ELF-1 (cell line): ENCODE measurements around the gene OR7A5.
"Not testable (repeated sequence)": the region's sequence is repeated elsewhere in the genome, so short reads cannot be mapped to it uniquely, and the experiment has no call there.

ENCODE experiments used
- DNase-seq: peaks from one replicate; pipeline ENCODE4 v3.0.0-alpha.2; 2016; ENCODE audit warnings: low read depth, low spot score

OR7A5 gene

GRCh38 chr19:14835011-14835410, at the start of gene OR7A5, which contains the start of gene OR7C1:
Gene OR7A5 (minus strand): TSS chr19:14835185. CDS start chr19:14828241, 6,944 bp downstream.
Gene OR7C1 (minus strand): TSS chr19:14835185. CDS start chr19:14800136, 35,049 bp downstream.
- peak; percentile 10 for DNase-seq

GRCh38 chr19:14871619-14872230, 36.7 kb upstream of the OR7A5 start:
- no peak for DNase-seq

- DNase-seq, result no peak
Measured at GRCh38 chr19:14868497-14868896, 33.5 kb upstream of the OR7A5 start.

- no peak for DNase-seq
Measured at GRCh38 chr19:14848822-14849221, 13.8 kb upstream of the OR7A5 start, which contains the start of gene OR7A10. Gene OR7A10 (minus strand): TSS chr19:14848922. CDS start chr19:14841877, 7,045 bp downstream.

- DNase-seq, result no peak
Measured at GRCh38 chr19:14843578-14843977, 8.6 kb upstream of the OR7A5 start.

GRCh38 chr19:14843169-14843568, 8.2 kb upstream of the OR7A5 start:
- DNase-seq, result no peak

GRCh38 chr19:14840206-14840605, 5.2 kb upstream of the OR7A5 start:
- DNase-seq, result no peak

- peak; percentile 2 for DNase-seq
Measured at GRCh38 chr19:14837391-14837790, 2.4 kb upstream of the OR7A5 start.

GRCh38 chr19:14830702-14831101, 4.3 kb downstream of the OR7A5 start:
- DNase-seq, result no peak

- DNase-seq, result no peak
Measured at GRCh38 chr19:14826006-14826405, 9.0 kb downstream of the OR7A5 start.

GRCh38 chr19:14821937-14822336, 13.0 kb downstream of the OR7A5 start:
- no peak for DNase-seq

- DNase-seq, result no peak
Measured at GRCh38 chr19:14818588-14818987, 16.4 kb downstream of the OR7A5 start.

- no peak for DNase-seq
Measured at GRCh38 chr19:14817052-14817451, 17.9 kb downstream of the OR7A5 start.

- no peak for DNase-seq
Measured at GRCh38 chr19:14814982-14815652, 19.9 kb downstream of the OR7A5 start.

GRCh38 chr19:14809272-14810057, 25.5 kb downstream of the OR7A5 start:
- DNase-seq, result no peak

GRCh38 chr19:14804765-14805164, 30.2 kb downstream of the OR7A5 start:
- DNase-seq, result no peak

GRCh38 chr19:14798760-14799159, 36.2 kb downstream of the OR7A5 start:
- no peak for DNase-seq

GRCh38 chr19:14796021-14796420, 39.0 kb downstream of the OR7A5 start:
- no peak for DNase-seq

- no peak for DNase-seq
Measured at GRCh38 chr19:14795078-14795721, 39.8 kb downstream of the OR7A5 start.

- not testable (repeated sequence) for DNase-seq
Measured at GRCh38 chr19:14792250-14792649, 42.7 kb downstream of the OR7A5 start.

GRCh38 chr19:14786421-14786851, 48.5 kb downstream of the OR7A5 start:
- DNase-seq, result peak; percentile 79
